ENCODE data around the gene BMPR1B.
A peak's percentile ranks its signal among the peaks of the same experiment; 100 is the strongest.
"Not testable (repeated sequence)": the region's sequence is repeated elsewhere in the genome, so short reads cannot be mapped to it uniquely, and the experiment has no call there.

BMPR1B gene

GRCh38 chr4:95129821-95130311 lies 372.1 kb downstream of the BMPR1B start:
- no peak for TF ChIP-seq CTCF (IDR thresholded peaks at IDR 0.05; ENCODE audit: extremely low read depth, missing control alignments)
- DNase-seq (ENCODE audit: low spot score) = no peak

GRCh38 chr4:95134016-95134415 lies 376.3 kb downstream of the BMPR1B start:
- DNase-seq (ENCODE audit: low spot score) = not testable (repeated sequence)

- DNase-seq (ENCODE audit: low spot score) = not testable (repeated sequence)
Observed at GRCh38 chr4:95139424-95139823, 381.7 kb downstream of the BMPR1B start.

GRCh38 chr4:95141361-95141760 lies 383.6 kb downstream of the BMPR1B start:
- no peak for TF ChIP-seq CTCF (IDR thresholded peaks at IDR 0.05; ENCODE audit: extremely low read depth, missing control alignments)

GRCh38 chr4:95142932-95143331 lies 385.2 kb downstream of the BMPR1B start:
- no peak for TF ChIP-seq CTCF (IDR thresholded peaks at IDR 0.05; ENCODE audit: extremely low read depth, missing control alignments)
- DNase-seq (ENCODE audit: low spot score) = no peak

More at GRCh38 chr4:95141361-95141760, 383.6 kb downstream of the BMPR1B start:
- DNase-seq (ENCODE audit: low spot score) = no peak

GRCh38 chr4:95151255-95151654 lies 393.5 kb downstream of the BMPR1B start:
- no peak for DNase-seq (ENCODE audit: low spot score)
- TF ChIP-seq CTCF (IDR thresholded peaks at IDR 0.05; ENCODE audit: extremely low read depth, missing control alignments) = no peak

- no peak for DNase-seq (ENCODE audit: low spot score)
- no peak for TF ChIP-seq CTCF (IDR thresholded peaks at IDR 0.05; ENCODE audit: extremely low read depth, missing control alignments)
Observed at GRCh38 chr4:95153182-95153581, 395.4 kb downstream of the BMPR1B start.

- peak; percentile 48 for TF ChIP-seq CTCF (IDR thresholded peaks at IDR 0.05; ENCODE audit: extremely low read depth, missing control alignments)
- peak; percentile 36 for DNase-seq (ENCODE audit: low spot score)
Observed at GRCh38 chr4:95155759-95156451, 398.1 kb downstream of the BMPR1B start.
